ENCODE measurements around the gene HDAC4. TPM values are rescaled to one million over a fixed set of nuclear protein-coding genes. Genes with fewer than 3 reads are reported as not detected.

Gene HDAC4
- total RNA-seq, 1 experiment from 2014 or later, result 32.0 TPM

GRCh38 chr2:239265681-239266433 lies 135.0 kb downstream of the HDAC4 start:
- Histone ChIP-seq H3K4me1 (ENCODE audit: insufficient read depth, low read length) (peaks cover 6% of the 10 kb centered on the region; the same call in 1 of the 2 replicates), H2AFZ (ENCODE audit: low read length) (no peak overlapping the region), H2AK5ac (ENCODE audit: insufficient read length, low read length) (no peak overlapping the region), H4K5ac (ENCODE audit: insufficient read length, low read depth, low read length) (no peak overlapping the region), H2BK5ac (ENCODE audit: insufficient read length, low read length) (no peak overlapping the region), H3K9ac (ENCODE audit: extremely low read depth, insufficient read length, low read length) (no peak overlapping the region), H3K14ac (ENCODE audit: insufficient read depth, low read length) (peak overlapping the region; percentile 81; the same call in 1 of the 2 replicates), H2BK20ac (ENCODE audit: low read depth, low read length, poor library complexity, severe bottlenecking) (no peak overlapping the region), H4K91ac (ENCODE audit: insufficient read length, low read depth, low read length) (no peak overlapping the region), H4K20me1 (ENCODE audit: control insufficient read depth, insufficient read depth, insufficient read length) (no peaks in the 10 kb centered on the region), H3K27ac (ENCODE audit: insufficient read length, low read depth, low read length) (no peak overlapping the region), H2BK12ac (ENCODE audit: insufficient read length, low read depth, low read length) (no peak overlapping the region), H3K4ac (ENCODE audit: low read depth, low read length) (no peak overlapping the region), H4K8ac (replicated peaks; ENCODE audit: insufficient read length, low read depth, low read length) (no peak overlapping the region), H3K9me3 (ENCODE audit: control insufficient read depth, low read depth, low read length) (no peaks in the 10 kb centered on the region), H2BK120ac (ENCODE audit: low read depth, low read length, poor library complexity, severe bottlenecking) (no peak overlapping the region), H2BK15ac (ENCODE audit: low read depth, low read length) (no peak overlapping the region), H3K79me1 (ENCODE audit: insufficient read depth, low read depth, low read length, poor library complexity, severe bottlenecking) (peaks cover 10% of the 10 kb centered on the region), H3T11ph (ENCODE audit: low read length) (no peak overlapping the region), H3K79me2 (ENCODE audit: insufficient read depth, low read length) (peaks cover 13% of the 10 kb centered on the region; the same call in 1 of the 2 replicates), H3K23ac (ENCODE audit: insufficient read length, low read depth, low read length) (no peak overlapping the region), H3K4me2 (ENCODE audit: insufficient read depth, insufficient read length, low read length) (no peak overlapping the region), H3K23me2 (ENCODE audit: insufficient read length, low read depth, low read length, poor library complexity, severe bottlenecking) (no peaks in the 10 kb centered on the region), H3K18ac (ENCODE audit: insufficient read length, low read depth, low read length) (no peak overlapping the region), H3K56ac (ENCODE audit: insufficient read length, low read depth, low read length) (no peak overlapping the region), H3K27me3 (ENCODE audit: insufficient read depth, low read length) (no peaks in the 10 kb centered on the region; the same call in 1 of the 2 replicates)
- no peak for TF ChIP-seq CTCF (conservative IDR thresholded peaks at IDR 0.05)
- WGBS (ENCODE audit: extremely low coverage, insufficient read length, low lambda C conversion rate), result no CpG with 5 or more reads among the region's 14 CpGs
- H3K27me3 Mint-ChIP-seq (ENCODE audit: low read depth), result no peaks in the 10 kb centered on the region
- no peak overlapping the region for H3K4me3 Mint-ChIP-seq
- peak overlapping the region in 1 of 3 experiments; percentile 82; a peak in 4 of 7 replicates for H3K27ac Mint-ChIP-seq
- peaks cover 46 to 56% of the 10 kb centered on the region in 2 experiments for H3K4me1 Mint-ChIP-seq
- DNase-seq, result no peak
- H3K36me3 Mint-ChIP-seq (ENCODE audit: insufficient read depth in 1 of 3, low read depth in 3 of 3), result no peaks in the 10 kb centered on the region; a peak in 3 of 7 replicates
- H3K9me3 Mint-ChIP-seq, result no peaks in the 10 kb centered on the region
